ENCODE measurements around the gene CHEK2. TPM values are rescaled to one million over a fixed set of nuclear protein-coding genes. Genes with fewer than 3 reads are reported as not detected.
"Not testable (repeated sequence)": the region's sequence is repeated elsewhere in the genome, so short reads cannot be mapped to it uniquely, and the experiment has no call there.

Gene CHEK2
- total RNA-seq, 2 donors from 2014 or later = 0.66 to 2.1 TPM

DNA sequence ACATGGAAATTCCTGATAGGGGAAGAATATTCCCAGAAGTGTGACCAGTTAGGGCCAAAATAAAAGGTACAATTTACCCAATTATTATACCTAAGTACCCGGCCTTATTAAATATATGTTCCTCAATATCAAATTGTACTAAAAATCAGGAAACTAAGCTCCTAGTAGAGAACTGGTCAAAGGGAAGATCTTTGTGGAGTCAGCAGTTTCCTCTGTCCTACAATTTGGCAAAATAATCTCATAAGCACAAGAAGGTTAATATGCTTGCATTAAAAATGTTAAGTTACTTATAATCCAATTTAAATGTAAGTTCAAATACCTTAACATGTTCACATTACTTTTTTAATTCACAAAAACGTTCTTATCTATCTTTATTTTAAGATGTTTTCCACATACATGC is 72.2 kb downstream of the CHEK2 start:
- H3K27ac ChIP-seq = no peak overlapping the region
- H3K4me1 ChIP-seq = no peaks in the 10 kb centered on the region
- no peak for DNase-seq
- no peaks in the 10 kb centered on the region for H3K36me3 ChIP-seq (replicated peaks in 1 of 2; ENCODE audit: insufficient read depth in 1 of 2, low read depth in 2 of 2)
- no peak for TF ChIP-seq POLR2A (IDR thresholded peaks at IDR 0.05)
- TF ChIP-seq, protein P1, sequence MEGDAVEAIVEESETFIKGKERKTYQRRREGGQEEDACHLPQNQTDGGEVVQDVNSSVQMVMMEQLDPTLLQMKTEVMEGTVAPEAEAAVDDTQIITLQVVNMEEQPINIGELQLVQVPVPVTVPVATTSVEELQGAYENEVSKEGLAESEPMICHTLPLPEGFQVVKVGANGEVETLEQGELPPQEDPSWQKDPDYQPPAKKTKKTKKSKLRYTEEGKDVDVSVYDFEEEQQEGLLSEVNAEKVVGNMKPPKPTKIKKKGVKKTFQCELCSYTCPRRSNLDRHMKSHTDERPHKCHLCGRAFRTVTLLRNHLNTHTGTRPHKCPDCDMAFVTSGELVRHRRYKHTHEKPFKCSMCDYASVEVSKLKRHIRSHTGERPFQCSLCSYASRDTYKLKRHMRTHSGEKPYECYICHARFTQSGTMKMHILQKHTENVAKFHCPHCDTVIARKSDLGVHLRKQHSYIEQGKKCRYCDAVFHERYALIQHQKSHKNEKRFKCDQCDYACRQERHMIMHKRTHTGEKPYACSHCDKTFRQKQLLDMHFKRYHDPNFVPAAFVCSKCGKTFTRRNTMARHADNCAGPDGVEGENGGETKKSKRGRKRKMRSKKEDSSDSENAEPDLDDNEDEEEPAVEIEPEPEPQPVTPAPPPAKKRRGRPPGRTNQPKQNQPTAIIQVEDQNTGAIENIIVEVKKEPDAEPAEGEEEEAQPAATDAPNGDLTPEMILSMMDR (IDR thresholded peaks at IDR 0.05) = no peak
- no peaks in the 10 kb centered on the region for H3K9me3 ChIP-seq
- intact Hi-C loops (cut with DNase I) = no loop called here
- H3K27me3 ChIP-seq = no peaks in the 10 kb centered on the region
- WGBS, 2 donors = 53 to 58% methylated on average over 2 of the region's 2 CpGs
- no peak overlapping the region for H3K4me3 ChIP-seq
- ATAC-seq = no peak

DNA sequence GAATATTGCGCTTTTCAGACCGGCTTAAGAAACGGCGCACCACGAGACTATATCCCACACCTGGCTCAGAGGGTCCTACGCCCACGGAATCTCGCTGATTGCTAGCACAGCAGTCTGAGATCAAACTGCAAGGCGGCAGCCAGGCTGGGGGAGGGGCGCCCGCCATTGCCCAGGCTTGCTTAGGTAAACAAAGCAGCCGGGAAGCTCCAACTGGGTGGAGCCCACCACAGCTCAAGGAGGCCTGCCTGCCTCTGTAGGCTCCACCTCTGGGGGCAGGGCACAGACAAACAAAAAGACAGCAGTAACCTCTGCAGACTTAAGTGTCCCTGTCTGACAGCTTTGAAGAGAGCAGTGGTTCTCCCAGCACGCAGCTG is 78.1 kb downstream of the CHEK2 start:
- ATAC-seq; H3K27ac ChIP-seq; H3K36me3 ChIP-seq (replicated peaks in 1 of 2; ENCODE audit: insufficient read depth in 1 of 2, low read depth in 2 of 2); DNase-seq; H3K4me1 ChIP-seq; H3K27me3 ChIP-seq; H3K9me3 ChIP-seq; intact Hi-C loops (cut with DNase I); H3K4me3 ChIP-seq: not testable (repeated sequence)
- WGBS, 2 donors = no CpG with 5 or more reads among the region's 13 CpGs

DNA sequence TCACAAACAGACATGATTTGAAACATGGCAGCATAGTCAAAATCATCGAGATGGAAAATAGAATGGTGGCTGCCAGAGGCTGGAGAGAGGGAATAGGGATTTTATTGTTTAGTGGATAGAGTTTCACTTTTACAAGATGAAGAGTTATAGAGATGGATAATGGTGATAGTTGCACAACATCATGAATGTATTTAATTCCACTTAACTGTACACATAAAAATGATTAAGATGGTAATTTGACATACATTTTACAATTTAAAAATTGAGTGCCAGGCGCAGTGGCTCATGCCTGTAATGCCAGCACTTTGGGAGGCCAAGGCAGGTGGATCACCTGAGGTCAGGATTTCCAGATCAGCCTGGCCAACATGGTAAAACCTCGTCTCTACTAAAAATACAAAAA is 83.2 kb downstream of the CHEK2 start:
- ATAC-seq (no peak), DNase-seq (no peak)
- peak overlapping the region in 2 of 4 donors; percentile 6 to 73 for H3K27ac ChIP-seq
- H3K4me3 ChIP-seq = no peak overlapping the region
- 58 to 67% methylated on average over 3 of the region's 3 CpGs for WGBS, 2 donors
- no peaks in the 10 kb centered on the region for H3K27me3 ChIP-seq
- intact Hi-C loops (cut with DNase I) = no loop called here
- TF ChIP-seq, protein P1 (IDR thresholded peaks at IDR 0.05) = no peak
- TF ChIP-seq POLR2A (IDR thresholded peaks at IDR 0.05) = no peak
- no peaks in the 10 kb centered on the region for H3K9me3 ChIP-seq
- no peaks in the 10 kb centered on the region for H3K36me3 ChIP-seq (replicated peaks in 1 of 2; ENCODE audit: insufficient read depth in 1 of 2, low read depth in 2 of 2)
- peaks cover 27% of the 10 kb centered on the region for H3K4me1 ChIP-seq

DNA sequence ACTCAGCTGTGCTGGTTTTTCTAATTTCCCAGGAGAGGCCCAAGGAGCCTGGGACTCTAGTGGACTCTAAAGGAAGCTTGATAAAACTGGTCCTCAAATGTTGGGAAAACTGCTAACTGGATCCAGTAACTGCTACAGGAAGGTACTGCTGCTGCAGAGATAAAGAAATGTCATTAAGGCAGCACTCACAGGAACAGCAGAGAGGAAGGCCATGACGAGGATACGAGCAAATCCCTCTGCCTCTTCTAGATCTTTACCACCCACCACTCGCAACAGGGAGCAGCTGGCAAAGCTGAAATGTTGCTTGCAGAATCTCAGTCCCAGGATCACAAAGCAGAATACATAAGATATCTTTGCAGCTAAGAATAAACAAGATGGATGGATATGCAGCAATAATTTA is 85.4 kb downstream of the CHEK2 start:
- Histone ChIP-seq H3K36me3 (replicated peaks in 1 of 2; ENCODE audit: insufficient read depth in 1 of 2, low read depth in 2 of 2) (no peaks in the 10 kb centered on the region), H3K27me3 (no peaks in the 10 kb centered on the region), H3K9me3 (no peaks in the 10 kb centered on the region), H3K4me3 (no peak overlapping the region), H3K27ac (no peak overlapping the region), H3K4me1 (peaks cover 27% of the 10 kb centered on the region)
- intact Hi-C loops (cut with DNase I) = no loop called here
- 63 to 74% methylated on average over 3 of the region's 3 CpGs for WGBS, 2 donors
- TF ChIP-seq, protein P1 (IDR thresholded peaks at IDR 0.05) = no peak
- TF ChIP-seq POLR2A (IDR thresholded peaks at IDR 0.05) = no peak
- ATAC-seq = no peak
- DNase-seq = no peak

DNA sequence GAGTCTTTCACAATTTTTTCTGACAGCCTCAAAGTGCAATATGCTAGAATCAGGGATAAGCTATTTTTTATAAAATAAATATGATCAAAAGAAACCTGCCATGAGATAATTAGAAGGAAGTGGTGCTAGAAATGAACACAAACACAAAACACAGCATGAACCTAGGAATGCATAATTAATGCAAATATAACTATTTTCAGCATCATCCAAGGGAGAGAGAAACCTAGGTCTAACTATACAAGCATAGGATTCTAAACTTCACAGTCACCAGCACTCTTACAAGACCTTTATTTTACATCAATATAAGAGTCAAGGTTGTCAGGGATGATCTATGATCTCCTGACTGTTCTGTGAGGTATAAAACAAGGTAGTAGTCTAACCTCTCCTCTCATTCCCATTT is 91.2 kb downstream of the CHEK2 start:
- DNase-seq (no peak), ATAC-seq (no peak)
- no peaks in the 10 kb centered on the region for H3K9me3 ChIP-seq
- H3K4me1 ChIP-seq = no peaks in the 10 kb centered on the region
- TF ChIP-seq POLR2A (IDR thresholded peaks at IDR 0.05) = no peak
- TF ChIP-seq, protein P1 (IDR thresholded peaks at IDR 0.05) = no peak
- intact Hi-C loops (cut with DNase I) = no loop called here
- H3K36me3 ChIP-seq (replicated peaks in 1 of 2; ENCODE audit: insufficient read depth in 1 of 2, low read depth in 2 of 2) = no peaks in the 10 kb centered on the region
- no peaks in the 10 kb centered on the region for H3K27me3 ChIP-seq
- H3K27ac ChIP-seq = no peak overlapping the region
- H3K4me3 ChIP-seq = no peak overlapping the region

Data from body of pancreas (tissue), 4 donors.